Measurements from ENCODE around the gene TCEAL9.
A peak's percentile ranks its signal among the peaks of the same experiment; 100 is the strongest.

Gene TCEAL9, protein sequence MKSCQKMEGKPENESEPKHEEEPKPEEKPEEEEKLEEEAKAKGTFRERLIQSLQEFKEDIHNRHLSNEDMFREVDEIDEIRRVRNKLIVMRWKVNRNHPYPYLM

DNA sequence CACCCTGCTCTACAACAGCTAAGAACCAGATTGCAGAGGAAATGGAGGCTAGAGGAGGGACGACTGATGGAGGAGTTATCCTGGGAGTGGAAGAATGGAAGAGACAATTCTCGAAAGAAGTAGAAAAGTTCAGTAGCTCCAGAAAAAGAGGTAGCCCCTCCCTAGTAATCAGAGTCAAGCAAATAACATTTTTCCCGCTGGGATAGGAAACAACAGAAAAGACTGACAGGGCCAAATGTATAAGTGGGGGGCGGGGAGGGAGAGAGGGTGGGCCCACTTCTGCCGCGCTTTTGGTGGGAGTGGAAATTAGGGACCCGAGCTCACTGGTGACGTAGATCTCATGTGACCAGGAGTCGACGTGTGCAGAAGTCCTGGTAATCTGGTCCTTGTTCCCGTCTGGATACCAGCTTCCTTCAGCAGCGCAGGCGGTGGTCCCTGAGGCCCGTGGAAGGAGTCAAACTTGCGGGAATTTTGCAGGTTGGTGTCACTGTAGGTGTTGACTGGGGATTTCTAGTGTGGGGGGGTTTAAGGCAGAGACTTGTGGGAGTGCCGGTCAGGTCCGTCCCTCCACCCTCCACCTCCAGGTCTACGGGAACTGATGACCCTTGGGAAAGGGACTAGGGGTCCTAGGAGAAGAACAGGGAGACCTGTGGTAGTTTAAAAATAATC lies at the start of gene TCEAL9:
Gene TCEAL9 (plus strand): TSS at position 377 of the 669 bp plus-strand sequence. CDS start 1,179 bp downstream, outside the sequence.
- no peak for TF ChIP-seq JUND (IDR thresholded peaks at IDR 0.05; ENCODE audit: low read depth)
- DNase-seq (ENCODE audit: low read depth in 1 of 2, low spot score in 1 of 2): peak in 1 of 2 experiments; percentile 37
- in situ Hi-C loops (cut with HindIII; ENCODE audit: low pct_unique_long_range_greater_than_20kb, low sequenced_read_pairs): no loop called here

DNA sequence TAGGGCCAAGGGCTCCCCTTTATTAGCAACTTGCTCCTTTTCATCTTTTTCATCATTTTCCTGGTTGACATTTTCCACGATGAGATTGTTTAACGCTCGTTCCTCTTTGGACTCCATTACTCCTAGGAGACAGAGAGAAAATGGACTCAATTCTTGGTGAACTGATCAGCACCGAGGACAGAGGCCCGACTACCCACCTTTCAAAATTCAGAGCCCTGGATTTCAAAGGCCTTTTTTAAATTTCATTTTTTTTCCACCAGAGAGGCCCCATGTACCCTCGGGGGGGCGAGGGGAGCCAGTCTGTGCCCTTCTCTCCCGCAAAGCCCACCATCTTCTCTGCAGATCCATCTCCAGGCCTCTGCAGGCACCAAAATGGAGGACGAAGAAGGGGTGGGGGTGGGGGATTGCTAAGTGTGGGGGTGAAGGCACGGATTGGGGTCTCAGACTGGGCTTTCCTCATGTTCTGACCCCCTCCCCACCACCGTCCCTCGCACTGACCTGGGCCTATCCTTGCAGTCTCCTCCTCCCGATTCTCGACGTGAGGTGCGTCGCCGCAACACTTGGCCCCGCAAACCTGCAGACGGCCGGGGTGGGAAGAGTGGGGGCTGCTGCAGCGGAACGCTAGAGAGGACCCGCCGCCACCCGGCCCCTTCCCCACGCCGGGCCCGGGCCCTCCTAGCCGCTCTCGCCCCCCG lies 46.3 kb upstream of the TCEAL9 start:
- TF ChIP-seq JUND (IDR thresholded peaks at IDR 0.05; ENCODE audit: low read depth): no peak
- in situ Hi-C loops (cut with HindIII; ENCODE audit: low pct_unique_long_range_greater_than_20kb, low sequenced_read_pairs): no loop called here
- no peak for DNase-seq (ENCODE audit: low read depth in 1 of 2, low spot score in 1 of 2)

DNA sequence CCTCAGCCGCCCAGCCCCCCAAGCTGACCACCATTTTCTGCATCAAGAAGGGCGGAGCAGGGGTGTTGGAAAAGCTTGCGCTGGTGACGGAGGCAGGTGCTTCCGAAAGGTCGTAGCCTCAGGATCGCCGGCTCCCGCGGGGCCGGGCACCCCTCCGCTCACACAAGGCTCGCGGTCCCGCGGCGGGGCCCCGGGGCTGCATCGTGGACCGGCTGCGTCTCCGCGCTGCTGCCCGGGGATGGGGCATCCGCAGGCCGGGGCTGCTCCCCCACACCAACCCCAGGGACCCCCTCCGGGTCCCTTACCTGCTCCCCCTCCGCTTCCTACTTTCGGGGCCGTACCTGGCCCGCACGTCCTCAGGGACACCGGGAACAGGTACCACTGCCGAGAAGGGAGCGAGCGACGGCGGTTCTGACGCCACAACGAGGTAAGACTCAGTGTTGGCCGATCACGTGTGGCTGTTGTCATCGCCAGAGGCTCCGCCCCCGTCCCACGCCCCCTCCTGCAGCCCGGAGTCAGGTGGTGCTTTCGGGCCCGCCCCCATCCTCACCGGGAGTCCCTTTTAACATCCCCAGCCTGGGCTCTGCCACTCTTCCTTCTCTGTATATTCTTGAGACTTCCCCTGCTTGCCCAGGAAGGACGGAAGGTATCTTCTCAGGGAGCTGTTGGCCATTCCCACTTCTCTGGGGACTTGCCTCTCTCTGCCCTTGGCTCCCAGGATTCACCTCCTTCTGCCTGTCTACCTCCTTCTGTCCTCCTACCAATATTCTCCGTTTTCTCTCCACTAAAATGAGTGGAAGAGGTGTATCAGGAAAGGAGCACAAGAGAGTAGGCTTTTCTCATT lies 45.5 kb upstream of the TCEAL9 start, which contains the start of gene BEX2:
Gene BEX2 (minus strand): TSS at position 436 of the 844 bp plus-strand sequence. CDS start 1,014 bp downstream, outside the sequence.
- DNase-seq (ENCODE audit: low read depth in 1 of 2, low spot score in 1 of 2): peak; percentile 58 to 76
- in situ Hi-C loops (cut with HindIII; ENCODE audit: low pct_unique_long_range_greater_than_20kb, low sequenced_read_pairs): no loop called here
- TF ChIP-seq JUND (IDR thresholded peaks at IDR 0.05; ENCODE audit: low read depth): no peak

DNA sequence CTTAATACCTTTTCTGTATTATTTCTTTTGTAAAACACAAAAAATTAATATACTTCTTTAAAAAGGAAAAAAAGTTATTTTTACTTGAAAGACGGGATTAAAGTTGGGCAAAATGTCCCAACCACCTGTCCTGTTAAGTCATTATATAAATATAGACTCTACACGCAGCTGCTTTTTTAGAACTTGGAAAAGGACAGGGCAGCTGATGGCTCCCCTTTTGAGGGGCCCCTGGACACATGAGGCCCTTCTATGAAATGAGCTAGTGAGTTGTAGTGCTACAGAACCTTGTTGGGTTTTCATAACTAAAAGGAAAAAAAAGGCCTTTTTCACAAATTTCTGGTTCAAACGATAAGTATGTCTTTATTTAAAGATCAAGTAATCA lies 44.9 kb upstream of the TCEAL9 start:
- in situ Hi-C loops (cut with HindIII; ENCODE audit: low pct_unique_long_range_greater_than_20kb, low sequenced_read_pairs): no loop called here
- TF ChIP-seq JUND (IDR thresholded peaks at IDR 0.05; ENCODE audit: low read depth): no peak
- no peak for DNase-seq (ENCODE audit: low read depth in 1 of 2, low spot score in 1 of 2)

GRCh38 chrX:103329991-103330390 lies 26.3 kb upstream of the TCEAL9 start, which contains the start of gene TCEAL7:
Gene TCEAL7, plus strand, starts transcription at chrX:103330239. Its CDS starts 1,165 bp downstream, at chrX:103331404.
- no peak for TF ChIP-seq JUND (IDR thresholded peaks at IDR 0.05; ENCODE audit: low read depth)
- in situ Hi-C loops (cut with HindIII; ENCODE audit: low pct_unique_long_range_greater_than_20kb, low sequenced_read_pairs): no loop called here
- no peak for DNase-seq (ENCODE audit: low read depth in 1 of 2, low spot score in 1 of 2)

DNA sequence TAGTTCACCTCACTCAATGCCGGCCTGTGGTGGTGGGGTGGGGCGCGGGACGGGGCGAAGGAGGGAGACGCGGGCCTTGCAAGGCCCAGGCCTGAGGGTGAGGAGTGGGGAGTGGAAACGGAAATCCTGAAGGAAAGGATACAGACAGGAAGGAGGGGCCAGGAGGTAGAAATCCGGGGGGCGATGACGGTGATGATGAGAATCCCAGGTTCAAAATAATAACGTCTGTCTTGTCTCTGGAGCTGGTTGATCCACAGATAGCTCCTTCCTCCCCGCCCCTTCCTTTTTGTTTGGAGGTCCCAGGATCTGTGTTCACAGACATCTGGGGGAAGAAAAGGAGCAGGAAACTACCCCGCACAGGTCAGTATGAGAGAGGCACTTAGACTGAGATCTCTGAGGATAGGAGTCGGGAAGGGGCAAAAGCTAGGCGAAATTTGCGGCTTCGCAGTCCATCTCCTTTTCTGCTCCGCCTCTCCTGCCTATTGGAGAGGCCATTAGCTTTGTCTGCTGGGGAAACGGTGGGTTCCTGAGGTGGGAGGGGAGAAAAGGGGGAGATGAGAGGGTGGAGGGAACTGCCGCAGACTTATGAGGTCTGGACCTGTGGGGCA lies 25.5 kb upstream of the TCEAL9 start:
- in situ Hi-C loops (cut with HindIII; ENCODE audit: low pct_unique_long_range_greater_than_20kb, low sequenced_read_pairs): no loop called here
- TF ChIP-seq JUND (IDR thresholded peaks at IDR 0.05; ENCODE audit: low read depth): no peak
- no peak for DNase-seq (ENCODE audit: low read depth in 1 of 2, low spot score in 1 of 2)

GRCh38 chrX:103338663-103339062 lies 17.6 kb upstream of the TCEAL9 start:
- no peak for DNase-seq (ENCODE audit: low read depth in 1 of 2, low spot score in 1 of 2)
- in situ Hi-C loops (cut with HindIII; ENCODE audit: low pct_unique_long_range_greater_than_20kb, low sequenced_read_pairs): no loop called here
- TF ChIP-seq JUND (IDR thresholded peaks at IDR 0.05; ENCODE audit: low read depth): no peak

DNA sequence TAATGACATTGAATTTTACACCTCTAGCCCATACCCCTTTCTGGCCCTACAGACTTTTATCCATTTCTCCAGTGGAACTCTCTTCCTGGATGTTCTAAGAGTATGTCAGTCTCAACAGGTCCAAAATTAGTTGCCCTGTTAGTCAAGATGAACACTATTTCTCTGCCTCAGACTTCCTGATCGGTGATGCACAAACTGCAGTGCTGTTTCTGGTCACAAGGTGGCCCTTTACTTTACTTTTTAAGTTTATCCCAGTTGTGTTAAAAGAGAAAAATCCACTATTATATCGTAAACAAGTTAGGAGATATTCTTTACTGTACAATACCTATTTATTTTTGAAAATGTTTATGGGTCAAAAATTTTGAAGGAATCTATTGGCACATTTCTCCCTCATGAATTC lies 13.2 kb upstream of the TCEAL9 start:
- DNase-seq (ENCODE audit: low read depth in 1 of 2, low spot score in 1 of 2): peak in 1 of 2 experiments; percentile 25
- in situ Hi-C loops (cut with HindIII; ENCODE audit: low pct_unique_long_range_greater_than_20kb, low sequenced_read_pairs): no loop called here
- TF ChIP-seq JUND (IDR thresholded peaks at IDR 0.05; ENCODE audit: low read depth): no peak

GRCh38 chrX:103344606-103345005 lies 11.7 kb upstream of the TCEAL9 start:
- no peak for TF ChIP-seq JUND (IDR thresholded peaks at IDR 0.05; ENCODE audit: low read depth)
- DNase-seq (ENCODE audit: low read depth in 1 of 2, low spot score in 1 of 2): no peak
- in situ Hi-C loops (cut with HindIII; ENCODE audit: low pct_unique_long_range_greater_than_20kb, low sequenced_read_pairs): no loop called here

- in situ Hi-C loops (cut with HindIII; ENCODE audit: low pct_unique_long_range_greater_than_20kb, low sequenced_read_pairs): no loop called here
- no peak for DNase-seq (ENCODE audit: low read depth in 1 of 2, low spot score in 1 of 2)
- TF ChIP-seq JUND (IDR thresholded peaks at IDR 0.05; ENCODE audit: low read depth): no peak
These were observed 8.5 kb upstream of the TCEAL9 start for GRCh38 chrX:103347682-103348397.

- DNase-seq (ENCODE audit: low read depth in 1 of 2, low spot score in 1 of 2): no peak
- no peak for TF ChIP-seq JUND (IDR thresholded peaks at IDR 0.05; ENCODE audit: low read depth)
- in situ Hi-C loops (cut with HindIII; ENCODE audit: low pct_unique_long_range_greater_than_20kb, low sequenced_read_pairs): no loop called here
These were observed 552 bp downstream of the TCEAL9 start for GRCh38 chrX:103356858-103357257.

Data from T47D (cell line).